ENCODE data around the gene LGI2. TPM values are rescaled to one million over a fixed set of nuclear protein-coding genes. Genes with fewer than 3 reads are reported as not detected.

The LGI2 gene
- total RNA-seq, 1 experiment from 2014 or later = 12.2 TPM

DNA sequence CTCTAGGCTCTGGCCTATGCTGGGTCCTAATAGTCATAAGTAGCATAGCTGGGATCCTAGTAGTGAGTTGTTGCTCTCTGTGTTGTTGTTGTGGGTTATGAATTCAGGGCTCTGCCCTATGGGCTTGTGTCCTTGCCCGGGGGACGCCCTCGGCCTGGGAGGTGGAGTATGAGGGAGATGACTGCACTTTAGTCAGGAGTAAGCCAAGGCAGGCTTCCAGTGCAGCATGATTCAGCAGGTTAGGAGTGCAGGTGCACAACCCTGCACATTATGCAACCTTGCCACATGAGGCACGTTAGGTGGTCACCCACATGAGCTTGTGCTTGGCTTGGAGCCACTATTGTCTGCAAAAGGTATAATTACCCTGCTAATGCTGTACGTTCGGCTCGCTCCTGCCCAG, 59.6 kb downstream of the LGI2 start:
- Mint-ChIP-seq H3K4me3 (no peak overlapping the region), H3K27ac (no peak overlapping the region), H3K27me3 (ENCODE audit: low read depth) (peaks cover 14% of the 10 kb centered on the region), H3K9me3 (peaks cover 23% of the 10 kb centered on the region), H3K36me3 (peaks cover 8% of the 10 kb centered on the region), H3K4me1 (peaks cover 16% of the 10 kb centered on the region)
- no peak for DNase-seq (ENCODE audit: low spot score)
- ChIA-PET POLR2A (no interaction called here), CTCF (no interaction called here)
- no peak for ATAC-seq
- TF ChIP-seq FOXP1 (CRISPR knock-in tag; IDR thresholded peaks at IDR 0.05; ENCODE audit: borderline replicate concordance) (no peak), ATF1 (CRISPR knock-in tag; IDR thresholded peaks at IDR 0.05) (no peak), ZNF423 (CRISPR knock-in tag; IDR thresholded peaks at IDR 0.05) (no peak), ZNF512 (CRISPR knock-in tag; IDR thresholded peaks at IDR 0.05; ENCODE audit: borderline replicate concordance) (no peak), KAT7 (CRISPR knock-in tag; IDR thresholded peaks at IDR 0.05; ENCODE audit: borderline replicate concordance) (no peak), IRF1 (CRISPR knock-in tag; IDR thresholded peaks at IDR 0.05) (no peak), GRHL2 (CRISPR knock-in tag; IDR thresholded peaks at IDR 0.05; ENCODE audit: insufficient replicate concordance, severe bottlenecking) (no peak), FOXK1 (CRISPR knock-in tag; IDR thresholded peaks at IDR 0.05) (no peak), RORB (CRISPR knock-in tag; IDR thresholded peaks at IDR 0.05) (no peak), TEAD1 (CRISPR knock-in tag; IDR thresholded peaks at IDR 0.05) (no peak), MAX (CRISPR knock-in tag; IDR thresholded peaks at IDR 0.05) (no peak), ZBTB21 (CRISPR knock-in tag; IDR thresholded peaks at IDR 0.05; ENCODE audit: borderline replicate concordance) (no peak), JAZF1 (CRISPR knock-in tag; IDR thresholded peaks at IDR 0.05) (no peak), ELF4 (CRISPR knock-in tag; IDR thresholded peaks at IDR 0.05; ENCODE audit: low read depth) (no peak), NFE2L1 (CRISPR knock-in tag; IDR thresholded peaks at IDR 0.05) (no peak), ZNF263 (CRISPR knock-in tag; IDR thresholded peaks at IDR 0.05; ENCODE audit: low read depth) (no peak)
- TF ChIP-seq, protein P1, sequence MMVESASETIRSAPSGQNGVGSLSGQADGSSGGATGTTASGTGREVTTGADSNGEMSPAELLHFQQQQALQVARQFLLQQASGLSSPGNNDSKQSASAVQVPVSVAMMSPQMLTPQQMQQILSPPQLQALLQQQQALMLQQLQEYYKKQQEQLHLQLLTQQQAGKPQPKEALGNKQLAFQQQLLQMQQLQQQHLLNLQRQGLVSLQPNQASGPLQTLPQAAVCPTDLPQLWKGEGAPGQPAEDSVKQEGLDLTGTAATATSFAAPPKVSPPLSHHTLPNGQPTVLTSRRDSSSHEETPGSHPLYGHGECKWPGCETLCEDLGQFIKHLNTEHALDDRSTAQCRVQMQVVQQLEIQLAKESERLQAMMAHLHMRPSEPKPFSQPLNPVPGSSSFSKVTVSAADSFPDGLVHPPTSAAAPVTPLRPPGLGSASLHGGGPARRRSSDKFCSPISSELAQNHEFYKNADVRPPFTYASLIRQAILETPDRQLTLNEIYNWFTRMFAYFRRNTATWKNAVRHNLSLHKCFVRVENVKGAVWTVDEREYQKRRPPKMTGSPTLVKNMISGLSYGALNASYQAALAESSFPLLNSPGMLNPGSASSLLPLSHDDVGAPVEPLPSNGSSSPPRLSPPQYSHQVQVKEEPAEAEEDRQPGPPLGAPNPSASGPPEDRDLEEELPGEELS (CRISPR knock-in tag; IDR thresholded peaks at IDR 0.05) = no peak
- TF ChIP-seq, protein P2, sequence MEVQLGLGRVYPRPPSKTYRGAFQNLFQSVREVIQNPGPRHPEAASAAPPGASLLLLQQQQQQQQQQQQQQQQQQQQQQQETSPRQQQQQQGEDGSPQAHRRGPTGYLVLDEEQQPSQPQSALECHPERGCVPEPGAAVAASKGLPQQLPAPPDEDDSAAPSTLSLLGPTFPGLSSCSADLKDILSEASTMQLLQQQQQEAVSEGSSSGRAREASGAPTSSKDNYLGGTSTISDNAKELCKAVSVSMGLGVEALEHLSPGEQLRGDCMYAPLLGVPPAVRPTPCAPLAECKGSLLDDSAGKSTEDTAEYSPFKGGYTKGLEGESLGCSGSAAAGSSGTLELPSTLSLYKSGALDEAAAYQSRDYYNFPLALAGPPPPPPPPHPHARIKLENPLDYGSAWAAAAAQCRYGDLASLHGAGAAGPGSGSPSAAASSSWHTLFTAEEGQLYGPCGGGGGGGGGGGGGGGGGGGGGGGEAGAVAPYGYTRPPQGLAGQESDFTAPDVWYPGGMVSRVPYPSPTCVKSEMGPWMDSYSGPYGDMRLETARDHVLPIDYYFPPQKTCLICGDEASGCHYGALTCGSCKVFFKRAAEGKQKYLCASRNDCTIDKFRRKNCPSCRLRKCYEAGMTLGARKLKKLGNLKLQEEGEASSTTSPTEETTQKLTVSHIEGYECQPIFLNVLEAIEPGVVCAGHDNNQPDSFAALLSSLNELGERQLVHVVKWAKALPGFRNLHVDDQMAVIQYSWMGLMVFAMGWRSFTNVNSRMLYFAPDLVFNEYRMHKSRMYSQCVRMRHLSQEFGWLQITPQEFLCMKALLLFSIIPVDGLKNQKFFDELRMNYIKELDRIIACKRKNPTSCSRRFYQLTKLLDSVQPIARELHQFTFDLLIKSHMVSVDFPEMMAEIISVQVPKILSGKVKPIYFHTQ (CRISPR knock-in tag; IDR thresholded peaks at IDR 0.05) = no peak
- TF ChIP-seq, protein P3, sequence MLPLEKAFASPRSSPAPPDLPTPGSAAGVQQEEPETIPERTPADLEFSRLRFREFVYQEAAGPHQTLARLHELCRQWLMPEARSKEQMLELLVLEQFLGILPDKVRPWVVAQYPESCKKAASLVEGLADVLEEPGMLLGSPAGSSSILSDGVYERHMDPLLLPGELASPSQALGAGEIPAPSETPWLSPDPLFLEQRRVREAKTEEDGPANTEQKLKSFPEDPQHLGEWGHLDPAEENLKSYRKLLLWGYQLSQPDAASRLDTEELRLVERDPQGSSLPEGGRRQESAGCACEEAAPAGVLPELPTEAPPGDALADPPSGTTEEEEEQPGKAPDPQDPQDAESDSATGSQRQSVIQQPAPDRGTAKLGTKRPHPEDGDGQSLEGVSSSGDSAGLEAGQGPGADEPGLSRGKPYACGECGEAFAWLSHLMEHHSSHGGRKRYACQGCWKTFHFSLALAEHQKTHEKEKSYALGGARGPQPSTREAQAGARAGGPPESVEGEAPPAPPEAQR (CRISPR knock-in tag; IDR thresholded peaks at IDR 0.05) = no peak
